HG03460 (cell line): Measurements from ENCODE around the gene MBD3L4.
"Not testable (repeated sequence)": the region's sequence is repeated elsewhere in the genome, so short reads cannot be mapped to it uniquely, and the experiment has no call there.

ENCODE experiments used
- ATAC-seq: cut with Tn5 transposase; IDR thresholded peaks from one replicate; pipeline ENCODE4 v1.9.1; 2021; ENCODE audit not compliant: unreplicated experiment

Gene MBD3L4

DNA sequence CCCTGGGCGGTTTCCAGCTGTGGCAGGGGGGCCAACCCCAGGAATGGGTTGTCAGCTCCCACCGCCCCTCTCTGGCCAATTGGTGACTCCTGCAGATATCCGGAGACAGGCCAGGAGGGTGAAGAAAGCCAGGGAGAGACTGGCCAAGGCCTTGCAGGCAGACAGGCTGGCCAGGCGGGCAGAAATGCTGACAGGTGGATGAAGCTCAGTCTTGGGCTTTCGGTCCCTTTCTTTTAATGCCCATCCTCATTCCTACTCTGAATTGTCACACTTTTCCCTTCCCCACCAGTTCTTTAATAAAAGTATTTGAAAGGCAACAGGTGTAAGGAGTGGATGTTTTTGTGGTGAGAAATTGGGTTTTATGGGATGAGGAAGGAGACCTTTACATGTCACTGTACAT is 11.4 kb upstream of the MBD3L4 start:
- not testable (repeated sequence) for ATAC-seq

DNA sequence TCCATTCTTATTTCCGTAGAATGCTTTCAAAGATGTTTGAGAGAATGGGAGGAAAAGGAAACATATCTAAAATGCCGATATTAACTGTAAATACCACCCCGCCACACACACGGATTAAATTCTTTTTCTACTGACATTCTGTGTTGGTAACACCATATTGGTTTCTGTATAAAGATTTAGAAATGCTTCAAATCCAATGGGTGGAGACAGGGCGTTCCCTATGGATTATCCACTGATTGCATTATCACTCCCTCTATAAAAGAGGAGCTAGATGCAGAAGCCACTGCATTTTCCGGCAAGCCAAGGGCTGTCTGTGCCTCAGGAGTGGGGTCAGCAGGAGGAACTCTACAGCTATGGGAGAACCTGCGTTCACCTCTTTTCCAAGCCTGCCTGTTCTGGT is 9.0 kb upstream of the MBD3L4 start, which contains the start of gene MBD3L2:
Gene MBD3L2, plus strand, starts transcription at position 301 of the 400 bp plus-strand sequence. Its CDS starts 53 bp downstream, at position 354.
- ATAC-seq, result not testable (repeated sequence)

DNA sequence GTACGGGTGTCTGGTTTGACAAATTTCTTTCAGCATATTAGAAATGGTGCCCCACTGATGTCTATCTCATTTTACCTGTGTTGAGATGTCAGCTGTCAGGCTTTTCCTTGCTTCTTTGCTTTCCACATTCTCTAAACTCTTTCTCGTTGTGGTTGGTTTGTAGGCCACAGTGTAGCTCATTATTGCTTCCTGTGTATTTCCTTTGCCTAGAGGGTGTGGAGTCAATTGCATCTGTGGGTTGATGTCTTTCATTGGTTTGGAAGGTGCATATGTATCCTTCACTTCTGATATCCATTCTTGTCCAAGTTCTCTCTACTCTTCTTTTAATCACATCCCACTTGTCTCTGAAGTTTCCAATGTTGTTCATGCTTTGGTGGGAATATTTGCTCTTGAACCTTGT is 1.6 kb upstream of the MBD3L4 start:
- not testable (repeated sequence) for ATAC-seq

DNA sequence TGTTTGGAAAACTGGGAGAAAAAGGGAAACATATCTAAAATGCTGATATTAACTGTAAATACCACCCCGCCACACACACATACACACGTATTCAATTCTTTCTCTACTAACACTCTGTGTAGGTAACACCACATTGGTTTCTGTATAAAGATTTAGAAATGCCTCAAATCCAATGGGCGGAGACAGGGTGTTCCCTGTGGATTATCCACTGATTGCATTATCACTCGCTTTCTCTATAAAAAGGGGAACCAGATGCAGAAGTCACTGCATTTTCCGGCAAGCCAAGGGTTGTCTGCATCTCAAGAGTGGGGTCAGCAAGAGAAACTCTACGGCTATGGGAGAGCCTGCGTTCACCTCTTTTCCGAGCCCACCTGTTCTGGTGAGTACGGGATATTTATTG is 9.7 kb downstream of the MBD3L4 start, which contains the start of gene MBD3L5:
Gene MBD3L5, plus strand, starts transcription at position 301 of the 400 bp plus-strand sequence. Its CDS starts 34 bp downstream, at position 335.
- not testable (repeated sequence) for ATAC-seq

DNA sequence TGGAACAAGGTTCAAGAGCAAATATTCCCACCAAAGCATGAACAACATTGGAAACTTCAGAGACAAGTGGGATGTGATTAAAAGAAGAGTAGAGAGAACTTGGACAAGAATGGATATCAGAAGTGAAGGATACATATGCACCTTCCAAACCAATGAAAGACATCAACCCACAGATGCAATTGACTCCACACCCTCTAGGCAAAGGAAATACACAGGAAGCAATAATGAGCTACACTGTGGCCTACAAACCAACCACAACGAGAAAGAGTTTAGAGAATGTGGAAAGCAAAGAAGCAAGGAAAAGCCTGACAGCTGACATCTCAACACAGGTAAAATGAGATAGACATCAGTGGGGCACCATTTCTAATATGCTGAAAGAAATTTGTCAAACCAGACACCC is 11.2 kb downstream of the MBD3L4 start:
- ATAC-seq, result not testable (repeated sequence)

DNA sequence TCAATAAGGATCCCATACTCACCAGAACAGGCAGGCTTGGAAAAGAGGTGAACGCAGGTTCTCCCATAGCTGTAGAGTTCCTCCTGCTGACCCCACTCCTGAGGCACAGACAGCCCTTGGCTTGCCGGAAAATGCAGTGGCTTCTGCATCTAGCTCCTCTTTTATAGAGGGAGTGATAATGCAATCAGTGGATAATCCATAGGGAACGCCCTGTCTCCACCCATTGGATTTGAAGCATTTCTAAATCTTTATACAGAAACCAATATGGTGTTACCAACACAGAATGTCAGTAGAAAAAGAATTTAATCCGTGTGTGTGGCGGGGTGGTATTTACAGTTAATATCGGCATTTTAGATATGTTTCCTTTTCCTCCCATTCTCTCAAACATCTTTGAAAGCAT is 18.6 kb downstream of the MBD3L4 start, which contains the start of gene MBD3L2B:
Gene MBD3L2B, minus strand, starts transcription at position 101 of the 400 bp plus-strand sequence. Its CDS starts 34 bp downstream, at position 67.
- ATAC-seq, result not testable (repeated sequence)

DNA sequence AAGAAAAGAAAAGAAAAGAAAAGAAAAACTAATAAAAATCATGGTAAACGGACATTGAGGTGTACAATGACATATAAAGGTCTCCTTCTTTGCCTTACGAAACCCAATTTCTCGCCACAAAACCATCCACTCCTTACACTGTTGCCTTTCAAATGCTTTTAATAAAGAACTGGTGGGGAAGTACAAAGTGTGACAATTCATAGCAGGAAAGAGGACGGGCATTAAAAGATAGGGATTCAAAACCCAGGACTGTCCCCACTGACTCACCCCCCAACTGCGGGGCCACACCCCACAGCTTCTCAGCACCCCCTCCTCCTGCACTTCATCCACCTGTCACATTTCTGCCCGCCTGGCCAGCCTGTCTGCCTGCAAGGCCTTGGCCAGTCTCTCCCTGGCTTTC is 21.2 kb downstream of the MBD3L4 start:
- no peak for ATAC-seq

DNA sequence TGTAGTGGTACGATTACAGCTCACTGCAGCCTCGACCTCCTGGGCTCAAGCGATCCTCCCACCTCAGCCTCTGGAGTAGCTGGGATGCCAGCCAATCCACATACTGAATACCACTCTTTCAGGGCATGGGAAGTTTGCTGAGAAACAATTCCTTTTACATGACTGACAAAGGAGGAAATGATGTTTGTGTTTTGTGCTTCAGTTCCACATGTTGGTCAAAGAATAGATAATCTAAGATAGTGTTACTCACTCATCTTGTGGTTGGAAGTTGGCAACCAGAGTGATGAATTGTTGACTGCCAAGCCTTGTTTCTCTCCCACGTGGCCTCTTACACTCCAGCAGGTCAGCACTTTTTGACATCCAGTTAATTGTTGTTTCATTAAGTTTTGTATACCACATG is 26.3 kb downstream of the MBD3L4 start:
- no peak for ATAC-seq

DNA sequence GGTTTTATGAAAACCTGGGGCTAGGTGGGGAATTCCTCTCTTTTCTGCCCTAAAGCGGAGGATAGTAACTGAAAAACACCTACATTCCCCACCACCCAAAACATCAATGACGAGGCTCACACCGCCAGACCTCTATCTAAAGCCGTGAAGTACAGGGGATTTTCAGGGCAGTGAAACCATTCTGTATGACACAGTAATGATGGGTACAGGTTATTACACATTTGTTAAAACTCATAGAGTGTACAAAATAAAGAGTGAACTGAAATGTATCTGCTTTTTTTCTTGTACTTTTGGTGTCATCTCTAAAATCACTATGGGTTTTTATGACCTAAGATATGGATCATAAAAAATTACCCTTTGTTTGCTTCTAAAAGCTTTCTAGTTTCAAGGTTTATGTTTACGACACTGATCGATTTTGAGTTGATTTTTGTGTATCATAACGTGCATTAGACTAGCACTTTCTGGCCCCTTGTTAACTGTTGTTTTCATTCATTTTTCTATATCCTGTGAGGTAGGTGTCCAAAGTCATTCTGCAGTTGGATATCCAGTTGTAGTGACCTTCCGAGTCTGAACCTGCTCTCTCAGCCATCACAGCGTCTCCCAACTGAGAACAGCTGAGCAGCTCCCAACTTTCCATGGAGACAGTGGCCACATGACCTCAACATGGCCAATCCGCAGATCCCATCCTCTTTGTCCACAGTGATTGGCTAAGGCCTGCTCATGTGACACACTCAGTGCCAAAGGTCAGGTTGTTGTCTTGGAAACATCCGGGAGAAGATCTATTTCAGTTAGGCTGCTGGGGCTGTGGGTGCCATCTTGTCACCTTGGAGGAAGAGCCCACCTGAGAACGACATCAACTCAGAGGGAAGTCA is 29.0 kb downstream of the MBD3L4 start:
- no peak for ATAC-seq

DNA sequence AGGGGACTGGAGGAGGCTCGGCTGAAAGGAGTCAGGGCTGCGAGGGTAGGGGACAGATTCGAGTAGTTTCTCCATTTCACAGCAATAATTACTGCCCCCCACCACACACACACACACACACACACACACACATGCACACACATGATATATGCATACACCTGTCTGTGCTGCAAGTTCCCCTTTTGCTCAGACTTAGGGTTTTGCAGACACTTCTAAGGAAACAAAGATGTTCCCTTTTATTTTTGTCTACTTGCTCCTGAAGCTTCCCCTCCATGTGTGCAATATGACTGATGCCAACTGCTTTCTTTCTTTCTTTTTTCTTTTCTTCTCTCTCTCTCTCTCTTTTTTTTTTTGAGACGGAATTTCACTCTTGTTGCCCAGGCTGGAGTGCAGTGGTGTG is 32.1 kb downstream of the MBD3L4 start:
- ATAC-seq, result no peak

DNA sequence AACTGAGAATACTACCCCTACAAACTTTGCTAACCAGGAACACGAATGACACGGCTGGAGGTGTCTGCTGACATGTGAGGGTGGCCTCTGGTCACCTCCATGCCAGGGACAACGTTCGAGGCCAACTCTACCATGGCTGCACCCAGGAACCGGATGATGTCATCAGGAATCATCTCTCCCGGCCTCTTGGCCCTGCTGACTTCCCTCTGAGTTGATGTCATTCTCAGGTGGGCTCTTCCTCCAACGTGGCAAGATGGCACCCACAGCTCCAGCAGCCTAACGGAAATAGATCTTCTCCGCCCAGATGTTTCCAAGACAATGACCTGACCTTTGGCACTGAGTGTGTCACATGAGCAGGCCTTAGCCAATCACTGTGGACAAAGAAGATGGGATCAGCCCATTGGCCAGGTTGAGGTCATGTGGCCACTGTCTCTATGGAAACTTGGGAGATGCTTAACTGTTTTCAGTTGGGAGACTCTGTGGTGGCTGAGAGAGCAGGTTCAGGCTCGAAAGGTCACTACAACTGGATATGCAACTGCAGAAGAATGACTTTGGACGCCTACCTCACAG is 33.8 kb downstream of the MBD3L4 start:
- no peak for ATAC-seq

DNA sequence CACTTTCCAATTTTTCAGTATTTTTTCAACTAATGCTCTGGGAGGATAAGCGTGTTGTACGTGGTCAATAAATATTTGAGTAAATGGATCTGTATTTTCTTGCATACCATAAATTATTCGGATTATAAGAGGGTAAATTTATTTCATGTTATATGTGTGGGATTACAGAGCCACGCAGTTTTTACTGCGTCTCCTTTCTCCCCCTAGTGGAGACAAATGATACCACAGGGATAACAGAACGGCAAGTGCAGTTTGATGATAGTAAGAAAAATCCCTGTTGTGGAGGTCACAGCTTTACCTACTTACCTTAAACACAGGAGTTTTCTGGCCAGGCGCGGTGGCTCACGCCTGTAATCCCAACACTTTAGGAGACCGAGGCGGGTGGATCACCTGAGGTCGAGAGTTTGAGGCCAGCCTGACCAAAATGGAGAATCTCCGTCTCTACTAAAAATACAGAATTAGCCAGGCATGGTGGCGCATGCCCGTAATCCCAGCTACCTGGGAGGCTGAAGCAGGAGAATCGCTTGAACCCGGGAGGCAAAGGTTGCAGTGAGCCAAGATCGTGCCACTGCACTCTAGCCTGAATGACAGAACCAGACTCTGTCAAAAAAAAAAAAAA is 35.6 kb downstream of the MBD3L4 start:
- ATAC-seq, result no peak

DNA sequence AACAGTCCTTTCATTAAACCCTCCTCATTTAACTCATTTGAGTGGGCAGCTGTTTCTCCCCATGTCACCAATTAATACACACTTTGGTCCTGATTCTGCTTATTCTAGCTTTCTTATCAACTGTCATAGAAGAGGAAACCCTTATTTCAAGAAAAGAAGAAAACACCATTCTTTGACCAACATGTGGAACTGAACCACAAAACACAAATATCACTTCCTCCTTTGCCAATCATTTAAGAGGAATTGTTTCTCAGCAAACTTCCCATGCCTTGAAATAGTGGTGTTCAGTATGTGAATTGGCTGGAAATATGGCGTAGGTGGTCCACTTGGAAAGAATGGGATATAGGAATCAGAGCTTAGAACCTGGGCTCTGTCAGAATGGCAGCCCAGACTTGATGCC is 39.2 kb downstream of the MBD3L4 start:
- no peak for ATAC-seq

DNA sequence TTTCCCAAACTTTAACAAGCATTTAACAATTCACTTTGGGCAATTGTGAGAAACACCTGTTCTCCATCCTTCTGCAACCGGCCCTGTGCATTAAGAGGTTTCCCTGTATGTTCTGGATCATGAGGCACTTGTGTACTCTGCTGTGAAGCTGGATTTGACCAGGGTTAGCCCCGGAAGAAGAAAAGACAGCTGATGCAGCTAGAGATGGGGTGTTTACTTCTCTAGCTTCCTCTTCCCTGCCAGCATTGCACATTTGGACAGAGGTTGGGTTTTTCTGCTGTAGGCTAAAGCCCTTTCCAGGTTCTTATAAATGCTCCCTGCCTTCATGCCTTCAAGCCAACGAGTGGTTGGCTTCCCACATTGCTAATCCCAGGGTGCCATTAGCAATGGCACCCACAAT is 39.6 kb downstream of the MBD3L4 start:
- ATAC-seq, result no peak

DNA sequence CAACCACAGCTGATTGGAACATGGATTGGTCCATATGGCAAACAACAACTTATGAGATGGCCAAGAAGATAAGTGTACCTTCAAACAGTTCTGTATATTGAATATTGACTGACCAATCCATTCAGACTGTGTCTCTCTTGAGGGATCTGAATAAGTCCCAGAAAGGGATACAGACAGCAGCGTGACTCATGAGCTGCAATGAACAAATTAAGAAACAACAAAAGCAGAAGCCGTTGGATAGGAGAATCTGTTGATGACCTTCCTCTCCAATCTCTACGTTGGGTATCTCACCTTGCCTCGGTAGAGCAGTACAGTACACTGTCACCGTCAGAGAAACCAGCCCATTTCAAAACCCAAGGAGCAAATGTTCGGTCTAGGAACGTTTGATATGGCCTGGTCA is 40.0 kb downstream of the MBD3L4 start:
- no peak for ATAC-seq

DNA sequence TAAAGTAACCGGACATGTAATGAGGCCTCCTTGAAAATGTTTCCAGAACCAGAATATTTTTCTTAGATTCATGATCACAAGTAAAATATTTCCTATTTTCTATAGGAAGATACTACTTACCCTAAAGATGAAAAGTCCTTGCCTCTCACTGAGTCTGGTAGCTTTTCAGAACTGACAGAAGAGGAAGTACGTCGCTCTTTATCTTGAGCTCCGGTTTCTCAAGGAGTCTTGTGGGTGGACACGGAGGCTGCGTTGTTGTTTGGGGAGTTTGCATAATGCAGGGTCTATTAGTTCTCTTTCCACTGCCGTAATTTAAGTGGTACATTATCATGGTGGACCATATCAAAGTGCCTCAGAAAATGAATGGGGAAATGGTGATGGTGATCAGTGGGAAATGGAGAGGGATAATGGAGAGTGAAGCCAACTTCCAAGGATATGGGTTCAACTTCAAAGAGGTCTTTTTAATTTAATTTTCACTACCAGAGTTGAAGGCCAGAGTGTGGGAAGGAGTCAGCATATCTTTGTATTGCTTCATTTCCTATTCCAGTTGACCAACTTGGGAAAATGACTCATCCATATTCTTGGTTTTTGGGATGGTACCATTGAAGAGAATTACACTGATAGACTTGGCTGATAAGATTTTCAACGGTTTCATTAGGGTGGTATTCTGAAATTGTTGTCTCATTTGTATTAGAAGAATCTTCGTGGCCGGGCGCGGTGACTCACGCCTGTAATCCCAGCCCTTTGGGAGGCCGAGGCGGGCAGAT is 42.1 kb downstream of the MBD3L4 start:
- no peak for ATAC-seq

DNA sequence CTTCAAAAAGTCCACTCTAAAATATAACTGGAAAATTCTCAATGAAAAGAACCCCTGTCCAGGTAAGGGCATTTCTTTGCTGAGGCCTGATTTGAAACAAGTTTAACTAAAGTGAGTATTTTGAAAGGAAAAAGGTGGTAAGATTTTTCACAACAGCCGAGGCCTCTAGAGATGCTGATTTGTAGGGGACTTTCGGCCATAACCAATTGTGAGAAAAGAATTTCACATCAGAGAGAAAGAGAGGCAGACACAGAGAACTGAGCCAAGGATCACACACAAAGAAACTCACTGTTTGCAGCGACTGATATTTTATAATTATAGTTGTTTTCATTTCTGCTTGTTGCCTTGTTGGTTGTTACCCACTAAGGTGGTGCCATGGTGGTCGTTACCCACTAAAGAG is 43.2 kb downstream of the MBD3L4 start:
- ATAC-seq, result no peak

DNA sequence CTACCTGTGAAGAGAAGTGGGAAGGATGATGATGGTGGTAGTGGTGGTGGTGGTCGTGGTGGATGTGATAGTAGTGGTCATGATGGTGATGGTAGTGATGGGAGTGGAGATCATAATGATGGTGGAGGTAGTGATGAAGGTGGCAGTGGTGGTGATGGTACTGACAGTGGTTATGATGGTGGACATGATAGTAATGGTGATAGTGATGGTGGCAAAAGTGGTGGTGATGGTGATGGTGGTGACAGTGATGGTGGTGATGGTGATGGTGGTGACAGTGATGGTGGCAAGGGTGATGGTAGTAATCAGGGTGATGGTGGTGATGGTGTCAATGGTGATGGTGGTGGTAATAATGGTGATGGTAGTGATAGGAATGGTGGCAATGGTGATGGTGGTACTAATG is 44.9 kb downstream of the MBD3L4 start:
- ATAC-seq, result no peak

DNA sequence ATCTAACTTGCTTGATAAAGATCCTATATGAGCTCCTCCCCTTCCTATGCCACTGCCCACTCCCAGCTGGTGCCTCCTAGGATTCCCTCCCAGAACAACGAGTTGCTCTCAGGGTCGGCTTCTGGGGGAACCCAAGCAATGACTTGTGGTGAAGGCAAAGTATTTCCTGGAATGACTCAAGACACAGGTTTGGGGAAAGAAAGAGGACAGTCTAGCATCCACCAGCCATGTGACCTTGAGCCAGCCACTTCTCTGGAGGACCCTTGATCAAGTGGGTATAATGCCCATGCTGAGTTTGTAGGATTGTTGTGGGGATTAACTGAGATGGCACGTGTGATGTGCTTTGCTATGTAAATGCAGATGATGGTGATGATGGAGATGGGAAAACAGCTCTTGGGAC is 51.7 kb downstream of the MBD3L4 start:
- no peak for ATAC-seq

DNA sequence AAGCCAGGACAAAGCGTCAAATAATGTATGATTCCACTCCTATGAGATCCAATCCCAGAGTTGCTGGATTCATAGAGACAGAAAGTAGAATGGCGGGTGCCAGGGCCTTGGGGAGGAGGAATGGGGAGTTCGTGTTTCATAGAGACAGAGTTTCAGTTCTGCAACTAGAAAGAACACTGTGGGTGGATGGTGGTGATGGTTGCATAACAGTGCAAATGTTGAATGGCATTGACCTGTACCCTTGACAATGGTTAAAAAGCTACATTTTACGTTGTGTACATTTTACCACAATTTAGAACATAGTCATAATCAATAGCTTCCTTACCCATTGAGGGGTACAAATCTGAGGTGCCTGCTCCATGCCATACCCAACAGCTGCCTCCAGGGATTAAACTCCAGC is 52.1 kb downstream of the MBD3L4 start:
- no peak for ATAC-seq
